ENCODE results near the gene CIDEC. TPM values are rescaled to one million over a fixed set of nuclear protein-coding genes. Genes with fewer than 3 reads are reported as not detected.

The CIDEC gene
- total and polyA plus RNA-seq, 8 donors, result 0.18 to 0.68 (median 0.27) TPM; not detected in 4

GRCh38 chr3:9837701-9838582 lies 42.1 kb downstream of the CIDEC start:
- Histone ChIP-seq H3K27me3 (no peaks in the 10 kb centered on the region), H3K4me1 (peaks cover 4 to 12% of the 10 kb centered on the region in 2 donors), H3K27ac (no peak overlapping the region), H3K36me3 (peaks cover 0 to 68% of the 10 kb centered on the region in 2 donors), H3K9me3 (no peaks in the 10 kb centered on the region), H3K4me3 (no peak overlapping the region)
- no peak for DNase-seq
- TF ChIP-seq CTCF (IDR thresholded peaks at IDR 0.05), result no peak
- intact Hi-C loops (cut with DNase I), result no loop called here
- peak; percentile 27 for ATAC-seq

- Histone ChIP-seq H3K4me1 (peaks cover 0 to 4% of the 10 kb centered on the region in 2 donors), H3K4me3 (no peak overlapping the region), H3K27ac (no peak overlapping the region), H3K9me3 (no peaks in the 10 kb centered on the region), H3K36me3 (peaks cover 0 to 76% of the 10 kb centered on the region in 2 donors), H3K27me3 (no peaks in the 10 kb centered on the region)
- intact Hi-C loops (cut with DNase I), result no loop called here
- DNase-seq, result no peak
- ATAC-seq, result no peak
- no peak for TF ChIP-seq CTCF (IDR thresholded peaks at IDR 0.05)
Observed at GRCh38 chr3:9834520-9835380, 45.3 kb downstream of the CIDEC start.

- Histone ChIP-seq H3K27ac (no peak overlapping the region), H3K9me3 (no peaks in the 10 kb centered on the region), H3K36me3 (peaks cover 0 to 82% of the 10 kb centered on the region in 2 donors), H3K4me3 (no peak overlapping the region), H3K4me1 (peaks cover 0 to under 1% of the 10 kb centered on the region in 2 donors), H3K27me3 (no peaks in the 10 kb centered on the region)
- DNase-seq, result no peak
- ATAC-seq, result no peak
- no peak for TF ChIP-seq CTCF (IDR thresholded peaks at IDR 0.05)
- intact Hi-C loops (cut with DNase I), result no loop called here
Observed at GRCh38 chr3:9833078-9833477, 47.0 kb downstream of the CIDEC start.

- Histone ChIP-seq H3K4me1 (no peaks in the 10 kb centered on the region), H3K9me3 (no peaks in the 10 kb centered on the region), H3K27ac (no peak overlapping the region), H3K36me3 (peaks cover 0 to 86% of the 10 kb centered on the region in 2 donors), H3K27me3 (no peaks in the 10 kb centered on the region), H3K4me3 (no peak overlapping the region)
- ATAC-seq, result no peak
- intact Hi-C loops (cut with DNase I), result no loop called here
- no peak for TF ChIP-seq CTCF (IDR thresholded peaks at IDR 0.05)
- DNase-seq, result no peak
Observed at GRCh38 chr3:9831253-9831652, 48.8 kb downstream of the CIDEC start.
